Stomach (tissue), 19 donors: ENCODE measurements around the gene PPP6C. TPM values are rescaled to one million over a fixed set of nuclear protein-coding genes. Genes with fewer than 3 reads are reported as not detected.
A peak's percentile ranks its signal among the peaks of the same experiment; 100 is the strongest.
"Not testable (repeated sequence)": the region's sequence is repeated elsewhere in the genome, so short reads cannot be mapped to it uniquely, and the experiment has no call there.

Experiments used
- DNase-seq, 2 donors: peaks; one replicate each; pipeline versions ENCODE4 v3.0.0 to v3.0.0-alpha.2; 2013 to 2019
- H3K27ac ChIP-seq, 5 donors: fragments of 200-600 bp in 4 of 5; sonication (generic) in 4 of 5; one replicate each; pipeline ENCODE4 v1.5.1; 2013 to 2019; ENCODE audit warnings: mild to moderate bottlenecking in 1 of 5, moderate library complexity in 1 of 5
- H3K27me3 ChIP-seq, 3 donors: fragments of 200-600 bp; sonication (generic); one replicate each; pipeline ENCODE4 v1.5.1; 2017 to 2019; ENCODE audit warnings: mixed run types in 1 of 3
- H3K36me3 ChIP-seq, 4 donors: fragments of 200-600 bp; sonication (generic); 1 replicate in 3 of 4; 2 replicates in 1 of 4; pipeline ENCODE4 v1.5.1; 2016 to 2019
- H3K4me1 ChIP-seq, 4 donors: fragments of 200-600 bp; sonication (generic); one replicate each; pipeline ENCODE4 v1.5.1; 2016 to 2019
- H3K4me3 ChIP-seq, 4 donors: fragments of 200-600 bp; sonication (generic) in 3 of 4; one replicate each; pipeline ENCODE4 v1.5.1; 2016 to 2019; ENCODE audit warnings: mild to moderate bottlenecking in 1 of 4
- H3K9me3 ChIP-seq, 4 donors: fragments of 200-600 bp; sonication (generic); one replicate each; pipeline ENCODE4 v1.5.1; 2016 to 2019
- CTCF ChIP-seq, 7 experiments: fragments of 450-650 bp in 4 of 7; fragments of 200-600 bp in 3 of 7; sonication (generic) in 3 of 7; IDR thresholded peaks; one replicate each; pipeline ENCODE4 v1.5.1; 2016 to 2019; ENCODE audit warnings: antibody characterized with exemption in 7 of 7, control low read depth in 2 of 7, mild to moderate bottlenecking in 1 of 7
- EP300 ChIP-seq: sonication (generic); formaldehyde crosslinking; IDR thresholded peaks from one replicate; pipeline ENCODE4 v1.6.1; 2017; ENCODE audit warnings: antibody characterized with exemption
- POLR2A ChIP-seq, 4 donors: fragments of 450-650 bp; IDR thresholded peaks; one replicate each; pipeline ENCODE4 v1.6.1; 2016; ENCODE audit warnings: antibody characterized with exemption in 4 of 4, control low read depth in 2 of 4, mild to moderate bottlenecking in 1 of 4, moderate library complexity in 1 of 4
- POLR2AphosphoS5 ChIP-seq, 3 donors: sonication (generic); formaldehyde crosslinking; IDR thresholded peaks; one replicate each; pipeline ENCODE4 v1.6.1; 2016; ENCODE audit warnings: antibody characterized with exemption in 3 of 3
- WGBS, 5 donors: extraction: QIAGEN DNeasy Blood & Tissue Kit in 3 of 5; methylation state at CpG; one replicate each; pipeline versions ENCODE4 v1.1.5 to v1.1.7; 2013 to 2018; 5-methylcytosine and 5-hydroxymethylcytosine counted together
- intact Hi-C: fragments of 100-400 bp; cut with DNase I; formaldehyde crosslinking; loops from one replicate; pipeline ENCODE4 v1.15.1; 2023; ENCODE audit warnings: low total_unique reads
- long read RNA-seq, 10 donors: transcript quantifications; one replicate each; lab custom pipeline, GENCODE V29; 2026
- polyA plus RNA-seq, 3 donors: library from polyadenylated mRNA; stranded (reverse); fragments of 200-250 nt; gene quantifications; one replicate each; pipeline ENCODE4 v1.2.3, GENCODE V29; 2013
- total RNA-seq, 5 donors: library from RNA; depleted of rRNA; stranded (reverse); fragments of >200 nt; gene quantifications; one replicate each; pipeline versions ENCODE4 v1.1.0 to v1.2.3, GENCODE V29; 2014 to 2016
- donor health status: healthy with polysubstance abuse.
- donor health status: Bipolar disorder and iron deficiency.
- donor health status: healthy.

Gene PPP6C
- total RNA-seq (10 to 100 TPM in 4 of 5 donors, 1 to 10 TPM in 1; 4.6 to 62.0 (median 28.8) TPM), polyA plus RNA-seq (10 to 100 TPM; 19.0 to 32.2 (median 20.9) TPM)
- long read RNA-seq, donor 1, full-length matches to known transcripts: 11 of 11 reads
- long read RNA-seq, donor 1, partial matches to known transcripts: 0 of 11 reads
- long read RNA-seq, donor 1, other reads (novel, unspliced or antisense): 0 of 11 reads
- long read RNA-seq, donor 2, full-length matches to known transcripts: 4 of 4 reads
- long read RNA-seq, donor 2, partial matches to known transcripts: 0 of 4 reads
- long read RNA-seq, donor 2, other reads (novel, unspliced or antisense): 0 of 4 reads
- long read RNA-seq, donor 3, full-length matches to known transcripts: 4 of 4 reads
- long read RNA-seq, donor 3, partial matches to known transcripts: 0 of 4 reads
- long read RNA-seq, donor 3, other reads (novel, unspliced or antisense): 0 of 4 reads
- long read RNA-seq, donor 4, full-length matches to known transcripts: 2 of 2 reads
- long read RNA-seq, donor 4, partial matches to known transcripts: 0 of 2 reads
- long read RNA-seq, donor 4, other reads (novel, unspliced or antisense): 0 of 2 reads
- long read RNA-seq, donor 5, full-length matches to known transcripts: 6 of 6 reads
- long read RNA-seq, donor 5, partial matches to known transcripts: 0 of 6 reads
- long read RNA-seq, donor 5, other reads (novel, unspliced or antisense): 0 of 6 reads
- long read RNA-seq, donor 6, full-length matches to known transcripts: 19 of 45 reads
- long read RNA-seq, donor 6, partial matches to known transcripts: 26 of 45 reads
- long read RNA-seq, donor 6, other reads (novel, unspliced or antisense): 0 of 45 reads
- long read RNA-seq, donor 7, full-length matches to known transcripts: 20 of 20 reads
- long read RNA-seq, donor 7, partial matches to known transcripts: 0 of 20 reads
- long read RNA-seq, donor 7, other reads (novel, unspliced or antisense): 0 of 20 reads
- long read RNA-seq, donor 8, full-length matches to known transcripts: 10 of 10 reads
- long read RNA-seq, donor 8, partial matches to known transcripts: 0 of 10 reads
- long read RNA-seq, donor 8, other reads (novel, unspliced or antisense): 0 of 10 reads
- long read RNA-seq, donor 9, full-length matches to known transcripts: 8 of 8 reads
- long read RNA-seq, donor 9, partial matches to known transcripts: 0 of 8 reads
- long read RNA-seq, donor 9, other reads (novel, unspliced or antisense): 0 of 8 reads
- long read RNA-seq, donor 10, full-length matches to known transcripts: 3 of 3 reads
- long read RNA-seq, donor 10, partial matches to known transcripts: 0 of 3 reads
- long read RNA-seq, donor 10, other reads (novel, unspliced or antisense): 0 of 3 reads

- Histone ChIP-seq H3K9me3 (no peaks in the 10 kb centered on the region), H3K27ac (peak within 1 kb of the TSS; percentile 90 to 98 (median 92)), H3K4me3 (peak within 1 kb of the TSS; percentile 73 to 100 (median 90)), H3K36me3 (no peaks in the 10 kb centered on the region), H3K4me1 (peaks cover 30 to 58% (median 47%) of the 10 kb centered on the region in 4 donors), H3K27me3 (no peaks in the 10 kb centered on the region)
- WGBS, 5 donors: 0 to 1% (median 0%) methylated on average over 33 to 82 of the region's 82 CpGs
- intact Hi-C loops: no loop called here
- TF ChIP-seq EP300: no peak
- TF ChIP-seq POLR2AphosphoS5 (IDR thresholded peaks at IDR 0.05): peak; percentile 69 to 94 (median 87)
- TF ChIP-seq CTCF (IDR thresholded peaks at IDR 0.05): peak in 5 of 7 experiments; percentile 41 to 69 (median 54)
- peak in 2 of 4 donors; percentile 6 to 42 for TF ChIP-seq POLR2A (IDR thresholded peaks at IDR 0.05)
- peak; percentile 97 to 99 for DNase-seq
These were observed at the start of gene PPP6C for GRCh38 chr9:125189361-125190289. PPP6C (minus strand) TSS chr9:125189803; CDS start chr9:125189718, 85 bp downstream.

GRCh38 chr9:125238915-125239446 lies 49.4 kb upstream of the PPP6C start:
- intact Hi-C loops: no loop called here
- WGBS, 5 donors: 32 to 68% (median 51%) methylated on average over 14 of the region's 14 CpGs
- Histone ChIP-seq H3K27ac (peak overlapping the region in 2 of 5 donors; percentile 96 to 97), H3K9me3 (no peaks in the 10 kb centered on the region), H3K4me3 (peak overlapping the region; percentile 73 to 93 (median 80)), H3K4me1 (peaks cover 47 to 78% (median 63%) of the 10 kb centered on the region in 4 donors), H3K27me3 (no peaks in the 10 kb centered on the region), H3K36me3 (peaks cover 41 to 61% (median 56%) of the 10 kb centered on the region in 4 donors)
- no peak for DNase-seq
- TF ChIP-seq CTCF (IDR thresholded peaks at IDR 0.05): no peak
- no peak for TF ChIP-seq POLR2A (IDR thresholded peaks at IDR 0.05)
- no peak for TF ChIP-seq POLR2AphosphoS5 (IDR thresholded peaks at IDR 0.05)
- no peak for TF ChIP-seq EP300

GRCh38 chr9:125238127-125238914 lies 48.7 kb upstream of the PPP6C start:
- no peak for TF ChIP-seq CTCF (IDR thresholded peaks at IDR 0.05)
- TF ChIP-seq POLR2AphosphoS5 (IDR thresholded peaks at IDR 0.05): no peak
- TF ChIP-seq EP300: no peak
- TF ChIP-seq POLR2A (IDR thresholded peaks at IDR 0.05): no peak
- DNase-seq: no peak
- Histone ChIP-seq H3K9me3 (no peaks in the 10 kb centered on the region), H3K27ac (peak overlapping the region in 1 of 5 donors; percentile 97), H3K36me3 (peaks cover 41 to 67% (median 63%) of the 10 kb centered on the region in 4 donors), H3K27me3 (no peaks in the 10 kb centered on the region), H3K4me1 (peaks cover 47 to 82% (median 65%) of the 10 kb centered on the region in 4 donors), H3K4me3 (peak overlapping the region; percentile 73 to 93 (median 80))
- WGBS, 5 donors: 29 to 68% (median 56%) methylated on average over 7 of the region's 7 CpGs
- intact Hi-C loops: no loop called here

- DNase-seq, H3K27me3 ChIP-seq, intact Hi-C loops, H3K9me3 ChIP-seq: not testable (repeated sequence)
- Histone ChIP-seq H3K36me3 (peaks cover 48 to 81% (median 77%) of the 10 kb centered on the region in 4 donors), H3K4me1 (peaks cover 47 to 65% (median 55%) of the 10 kb centered on the region in 4 donors), H3K4me3 (peak overlapping the region in 2 of 4 donors; percentile 82 to 93), H3K27ac (peak overlapping the region in 1 of 5 donors; percentile 31)
- 30 to 51% (median 33%) methylated on average over 5 of the region's 5 CpGs for WGBS, 5 donors
These were observed 47.0 kb upstream of the PPP6C start for GRCh38 chr9:125236520-125237159.
